ENCODE measurements around the gene SGK1. TPM values are rescaled to one million over a fixed set of nuclear protein-coding genes. Genes with fewer than 3 reads are reported as not detected.
A peak's percentile ranks its signal among the peaks of the same experiment; 100 is the strongest.

The SGK1 gene
- total RNA-seq (2014; rRNA removed; shearing (Covaris generic)) = 3.9 and 4.8 TPM in 2 replicates

DNA sequence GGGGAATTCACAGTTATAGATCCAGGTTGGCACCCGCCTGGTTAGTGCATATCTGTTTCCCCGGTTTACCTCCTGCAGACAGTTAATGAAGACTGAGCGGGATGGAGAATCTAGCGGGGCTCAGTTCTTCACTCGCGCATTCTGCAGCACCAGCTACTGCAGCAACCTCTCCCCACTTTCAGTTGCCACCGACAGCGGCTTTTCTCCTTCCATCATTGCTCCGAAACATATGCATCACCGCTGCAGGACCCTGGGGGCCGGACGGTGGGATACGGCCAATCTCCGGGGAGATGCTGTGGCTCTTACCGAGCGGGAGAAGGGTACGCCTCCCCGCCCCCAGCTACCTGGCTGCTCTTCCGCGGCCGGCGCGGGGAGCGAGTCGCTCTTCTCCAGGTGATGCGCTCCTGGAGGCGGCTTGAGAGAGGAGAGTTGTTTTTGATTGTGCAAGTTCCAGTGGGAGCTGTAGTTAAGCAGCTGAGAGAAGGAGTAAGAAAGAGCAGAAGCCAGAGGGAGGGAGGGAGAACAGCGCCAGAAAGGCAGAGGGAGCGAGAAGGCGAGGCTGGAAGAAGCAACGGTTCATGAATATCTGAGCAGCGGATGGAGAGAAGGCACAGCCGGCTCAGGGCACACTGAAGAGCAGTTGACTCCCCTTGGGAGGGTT lies at the start of gene SGK1:
SGK1 (minus strand) TSS at position 642 of the 661 bp plus-strand sequence. CDS start 652 bp downstream, outside the sequence.
- DNase-seq (ENCODE audit: low spot score) = peak; percentile 86
- in situ Hi-C loops (cut with HindIII; ENCODE audit: low sequenced_read_pairs) = no loop called here

- in situ Hi-C loops (cut with HindIII; ENCODE audit: low sequenced_read_pairs) = no loop called here
Measured at GRCh38 chr6:134363323-134364039, 45.6 kb upstream of the SGK1 start.

GRCh38 chr6:134361011-134361410 lies 43.1 kb upstream of the SGK1 start:
- in situ Hi-C loops (cut with HindIII; ENCODE audit: low sequenced_read_pairs) = no loop called here
- no peak for DNase-seq (ENCODE audit: low spot score)

More at GRCh38 chr6:134363323-134364039, 45.6 kb upstream of the SGK1 start:
- no peak for DNase-seq (ENCODE audit: low spot score)

DNA sequence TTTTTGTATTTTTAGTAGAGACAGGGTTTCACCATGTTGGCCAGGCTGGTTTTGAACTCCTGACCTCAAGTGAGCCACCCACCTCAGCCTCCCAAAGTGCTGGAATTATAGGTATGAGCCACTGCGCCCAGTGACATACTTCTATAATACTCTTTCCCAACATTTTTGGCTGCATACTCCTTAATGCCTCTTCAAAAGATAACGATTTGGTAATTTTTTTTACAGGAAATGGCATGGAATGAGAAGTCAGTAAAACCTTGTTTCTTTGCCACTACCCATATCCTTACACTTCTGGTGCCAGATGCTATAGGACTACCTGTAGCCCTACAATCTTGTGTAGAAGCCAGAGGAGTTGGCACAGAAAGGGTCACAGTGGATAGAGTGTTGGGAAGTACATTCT lies 41.4 kb upstream of the SGK1 start:
- no peak for DNase-seq (ENCODE audit: low spot score)
- in situ Hi-C loops (cut with HindIII; ENCODE audit: low sequenced_read_pairs) = no loop called here

DNA sequence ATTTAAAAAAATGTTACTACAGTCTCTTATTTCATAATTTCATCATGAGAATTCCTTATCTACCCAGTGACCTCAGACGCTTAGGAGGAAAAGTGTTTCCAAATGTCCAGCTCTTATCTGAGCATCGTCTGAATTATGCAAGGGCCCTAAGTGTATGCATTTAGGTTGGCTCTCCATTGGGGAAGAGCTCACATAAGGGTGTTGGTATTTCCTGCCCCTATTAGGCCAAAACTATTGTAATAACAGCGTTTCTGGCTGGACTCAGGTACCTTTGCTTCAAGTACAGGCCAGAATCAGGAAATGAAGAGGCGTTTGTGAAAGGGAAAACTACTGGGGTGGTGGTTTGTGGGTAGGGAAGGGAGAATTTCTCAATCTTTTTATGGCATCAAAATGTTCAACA lies 40.4 kb upstream of the SGK1 start:
- DNase-seq (ENCODE audit: low spot score) = no peak
- in situ Hi-C loops (cut with HindIII; ENCODE audit: low sequenced_read_pairs) = no loop called here

- DNase-seq (ENCODE audit: low spot score) = no peak
- in situ Hi-C loops (cut with HindIII; ENCODE audit: low sequenced_read_pairs) = no loop called here
Measured at GRCh38 chr6:134357022-134357487, 39.1 kb upstream of the SGK1 start.

GRCh38 chr6:134356405-134356804 lies 38.5 kb upstream of the SGK1 start:
- DNase-seq (ENCODE audit: low spot score) = no peak
- in situ Hi-C loops (cut with HindIII; ENCODE audit: low sequenced_read_pairs) = no loop called here

- no peak for DNase-seq (ENCODE audit: low spot score)
- in situ Hi-C loops (cut with HindIII; ENCODE audit: low sequenced_read_pairs) = no loop called here
Measured at GRCh38 chr6:134352786-134353480, 35.0 kb upstream of the SGK1 start.

DNA sequence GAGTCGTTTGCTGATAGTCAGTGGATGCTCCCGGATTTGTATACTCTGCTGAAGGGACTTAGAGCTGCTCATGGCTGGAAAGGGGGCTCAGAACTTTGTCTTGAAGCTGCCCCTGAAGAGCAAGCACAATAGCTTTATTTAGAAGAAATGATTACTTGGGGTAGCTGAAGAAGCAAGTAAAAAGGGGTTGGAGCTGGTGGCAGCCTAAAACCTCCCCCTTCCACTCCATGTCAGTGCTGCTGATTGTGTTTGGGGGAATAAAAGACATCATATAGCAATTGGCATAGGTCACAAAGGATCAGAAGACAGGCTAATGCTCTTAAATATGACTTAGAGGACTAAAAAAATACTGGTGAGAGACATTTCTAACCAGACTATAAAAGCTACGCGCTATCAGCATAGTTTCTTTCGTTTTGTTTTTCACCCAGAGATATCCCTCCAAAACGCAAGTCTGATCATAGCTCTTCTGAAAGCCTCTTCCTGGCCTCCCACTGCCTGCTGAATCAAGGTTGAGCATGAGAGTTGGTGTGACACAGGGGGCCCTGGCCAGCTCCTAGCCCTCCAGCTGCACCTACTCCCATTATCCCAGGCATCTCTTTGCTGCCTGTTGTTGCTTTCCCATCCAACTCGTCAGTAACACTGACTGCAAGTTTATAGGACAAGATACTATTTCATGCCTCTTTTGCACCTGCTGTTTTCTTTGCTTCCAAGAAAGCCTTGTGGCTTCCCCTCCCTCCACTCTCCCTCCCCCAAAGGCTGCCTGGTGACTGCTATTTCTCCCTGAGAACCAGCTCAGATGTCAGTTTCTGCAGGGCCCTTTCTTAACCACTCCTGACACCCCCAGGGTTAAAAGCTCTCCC lies 33.9 kb upstream of the SGK1 start:
- no peak for DNase-seq (ENCODE audit: low spot score)
- in situ Hi-C loops (cut with HindIII; ENCODE audit: low sequenced_read_pairs) = no loop called here

GRCh38 chr6:134347885-134348805 lies 30.2 kb upstream of the SGK1 start:
- in situ Hi-C loops (cut with HindIII; ENCODE audit: low sequenced_read_pairs) = no loop called here
- DNase-seq (ENCODE audit: low spot score) = peak; percentile 82

DNA sequence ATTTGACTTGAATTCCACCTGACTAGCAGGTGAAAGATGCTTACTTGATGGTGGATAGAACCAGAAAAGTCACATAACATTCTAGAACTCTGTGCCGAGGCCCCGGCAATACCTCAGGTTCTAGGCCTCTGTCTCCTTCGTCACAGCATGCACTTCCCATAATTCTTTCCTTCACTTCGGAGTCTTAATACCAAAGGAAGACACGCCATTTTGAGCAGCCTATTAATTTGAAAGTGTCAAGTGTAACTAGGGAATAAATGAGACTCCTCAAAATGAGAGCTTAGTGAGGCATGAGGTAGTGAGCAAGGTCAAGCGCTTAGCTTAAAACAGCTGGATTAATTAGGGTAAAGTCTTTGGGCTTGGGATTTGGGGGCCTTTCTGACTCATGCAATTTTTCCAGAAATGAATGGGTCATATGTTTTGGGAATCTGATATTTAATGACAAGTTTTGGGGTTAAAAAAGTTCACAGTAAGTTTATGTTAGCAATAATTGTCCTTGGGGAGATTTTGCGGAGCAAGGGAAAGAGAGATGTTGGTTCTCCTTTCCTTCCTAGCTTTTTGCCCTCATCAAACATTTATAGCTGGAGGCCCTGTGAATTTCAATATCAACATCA lies 29.1 kb upstream of the SGK1 start:
- DNase-seq (ENCODE audit: low spot score) = no peak
- in situ Hi-C loops (cut with HindIII; ENCODE audit: low sequenced_read_pairs) = no loop called here

GRCh38 chr6:134345789-134346188 lies 27.9 kb upstream of the SGK1 start:
- peak; percentile 82 for DNase-seq (ENCODE audit: low spot score)
- in situ Hi-C loops (cut with HindIII; ENCODE audit: low sequenced_read_pairs) = no loop called here

- in situ Hi-C loops (cut with HindIII; ENCODE audit: low sequenced_read_pairs) = no loop called here
- no peak for DNase-seq (ENCODE audit: low spot score)
Measured at GRCh38 chr6:134343066-134343465, 25.2 kb upstream of the SGK1 start.

GRCh38 chr6:134341999-134342567 lies 24.2 kb upstream of the SGK1 start:
- in situ Hi-C loops (cut with HindIII; ENCODE audit: low sequenced_read_pairs) = no loop called here
- DNase-seq (ENCODE audit: low spot score) = no peak

DNA sequence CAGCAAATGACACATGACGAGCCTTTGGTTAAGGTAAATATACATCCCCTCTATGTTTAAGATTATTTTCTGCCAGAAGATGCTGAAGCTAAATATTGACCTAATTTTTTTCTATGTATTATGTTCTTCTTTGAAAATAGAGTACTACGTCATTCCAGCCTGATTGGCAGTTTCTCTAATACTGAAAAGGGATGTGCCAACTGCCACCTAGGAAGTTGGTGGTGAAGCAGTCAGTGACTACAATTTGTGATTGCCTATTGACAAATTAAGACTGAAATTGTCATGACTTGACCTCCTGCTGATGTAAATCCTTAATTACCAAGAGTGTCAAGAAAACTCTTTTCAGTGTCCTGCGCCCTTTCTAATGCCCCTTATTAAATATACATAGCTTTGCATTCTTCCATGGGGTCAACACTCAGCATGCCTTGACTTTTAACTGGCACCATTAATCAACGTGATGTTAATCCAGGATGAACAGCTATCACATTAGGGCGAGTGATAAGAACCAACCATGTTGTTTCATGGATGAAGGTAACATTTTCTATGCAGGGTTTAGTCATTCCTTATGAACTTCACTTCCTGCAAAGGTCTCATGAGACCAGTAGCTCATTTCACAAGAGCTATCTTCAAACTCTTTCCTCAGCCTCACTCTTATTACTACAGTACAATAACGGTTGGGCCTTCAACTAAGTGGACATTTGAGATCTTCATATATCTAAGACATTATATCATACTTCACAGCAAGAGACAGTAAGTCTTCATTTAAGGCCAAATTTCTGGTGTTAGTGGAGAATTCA lies 22.5 kb upstream of the SGK1 start:
- in situ Hi-C loops (cut with HindIII; ENCODE audit: low sequenced_read_pairs) = no loop called here
- DNase-seq (ENCODE audit: low spot score) = no peak

- no peak for DNase-seq (ENCODE audit: low spot score)
- in situ Hi-C loops (cut with HindIII; ENCODE audit: low sequenced_read_pairs) = no loop called here
Measured at GRCh38 chr6:134339216-134339615, 21.3 kb upstream of the SGK1 start.

GRCh38 chr6:134331256-134331655 lies 13.3 kb upstream of the SGK1 start:
- in situ Hi-C loops (cut with HindIII; ENCODE audit: low sequenced_read_pairs) = no loop called here

More at GRCh38 chr6:134331256-134331655, 13.3 kb upstream of the SGK1 start:
- DNase-seq (ENCODE audit: low spot score) = peak; percentile 78

Data from G401 (cell line).